ENCODE measurements around the gene FKBP9.

Gene FKBP9

GRCh38 chr7:33041631-33042428 is 84.6 kb downstream of the FKBP9 start:
- TF ChIP-seq, protein P1, sequence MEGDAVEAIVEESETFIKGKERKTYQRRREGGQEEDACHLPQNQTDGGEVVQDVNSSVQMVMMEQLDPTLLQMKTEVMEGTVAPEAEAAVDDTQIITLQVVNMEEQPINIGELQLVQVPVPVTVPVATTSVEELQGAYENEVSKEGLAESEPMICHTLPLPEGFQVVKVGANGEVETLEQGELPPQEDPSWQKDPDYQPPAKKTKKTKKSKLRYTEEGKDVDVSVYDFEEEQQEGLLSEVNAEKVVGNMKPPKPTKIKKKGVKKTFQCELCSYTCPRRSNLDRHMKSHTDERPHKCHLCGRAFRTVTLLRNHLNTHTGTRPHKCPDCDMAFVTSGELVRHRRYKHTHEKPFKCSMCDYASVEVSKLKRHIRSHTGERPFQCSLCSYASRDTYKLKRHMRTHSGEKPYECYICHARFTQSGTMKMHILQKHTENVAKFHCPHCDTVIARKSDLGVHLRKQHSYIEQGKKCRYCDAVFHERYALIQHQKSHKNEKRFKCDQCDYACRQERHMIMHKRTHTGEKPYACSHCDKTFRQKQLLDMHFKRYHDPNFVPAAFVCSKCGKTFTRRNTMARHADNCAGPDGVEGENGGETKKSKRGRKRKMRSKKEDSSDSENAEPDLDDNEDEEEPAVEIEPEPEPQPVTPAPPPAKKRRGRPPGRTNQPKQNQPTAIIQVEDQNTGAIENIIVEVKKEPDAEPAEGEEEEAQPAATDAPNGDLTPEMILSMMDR (IDR thresholded peaks at IDR 0.05; ENCODE audit: poor library complexity, severe bottlenecking): no peak
- Histone ChIP-seq H3K36me3 (ENCODE audit: low read depth) (peaks cover 3% of the 10 kb centered on the region; the same call in 1 of the 2 replicates), H3K27me3 (ENCODE audit: insufficient read depth, poor library complexity, severe bottlenecking) (no peaks in the 10 kb centered on the region), H3K4me1 (ENCODE audit: insufficient read depth, poor library complexity, severe bottlenecking) (peaks cover 22% of the 10 kb centered on the region), H3K4me3 (ENCODE audit: severe bottlenecking) (no peak overlapping the region), H3K9me3 (ENCODE audit: severe bottlenecking) (no peaks in the 10 kb centered on the region), H3K27ac (ENCODE audit: poor library complexity, severe bottlenecking) (peak overlapping the region; percentile 52)
- DNase-seq (ENCODE audit: low spot score): no peak
- ATAC-seq (ENCODE audit: low read depth): no peak

GRCh38 chr7:33043501-33044400 is 86.5 kb downstream of the FKBP9 start:
- DNase-seq (ENCODE audit: low spot score): no peak
- H3K27ac ChIP-seq (ENCODE audit: poor library complexity, severe bottlenecking): no peak overlapping the region
- H3K4me3 ChIP-seq (ENCODE audit: severe bottlenecking): no peak overlapping the region
- TF ChIP-seq, protein P1 (IDR thresholded peaks at IDR 0.05; ENCODE audit: poor library complexity, severe bottlenecking): no peak
- H3K4me1 ChIP-seq (ENCODE audit: insufficient read depth, poor library complexity, severe bottlenecking): peaks cover 21% of the 10 kb centered on the region
- H3K36me3 ChIP-seq (ENCODE audit: low read depth): peaks cover 3% of the 10 kb centered on the region
- no peak for ATAC-seq (ENCODE audit: low read depth)
- H3K27me3 ChIP-seq (ENCODE audit: insufficient read depth, poor library complexity, severe bottlenecking): no peaks in the 10 kb centered on the region
- H3K9me3 ChIP-seq (ENCODE audit: severe bottlenecking): no peaks in the 10 kb centered on the region

- H3K4me3 ChIP-seq (ENCODE audit: severe bottlenecking): no peak overlapping the region
- no peak overlapping the region for H3K27ac ChIP-seq (ENCODE audit: poor library complexity, severe bottlenecking)
- no peaks in the 10 kb centered on the region for H3K9me3 ChIP-seq (ENCODE audit: severe bottlenecking)
- ATAC-seq (ENCODE audit: low read depth): no peak
- peaks cover 16% of the 10 kb centered on the region for H3K4me1 ChIP-seq (ENCODE audit: insufficient read depth, poor library complexity, severe bottlenecking)
- no peaks in the 10 kb centered on the region for H3K27me3 ChIP-seq (ENCODE audit: insufficient read depth, poor library complexity, severe bottlenecking)
- H3K36me3 ChIP-seq (ENCODE audit: low read depth): no peaks in the 10 kb centered on the region; the same call in 1 of the 2 replicates
- no peak for DNase-seq (ENCODE audit: low spot score)
- TF ChIP-seq, protein P1 (IDR thresholded peaks at IDR 0.05; ENCODE audit: poor library complexity, severe bottlenecking): no peak
Observed at GRCh38 chr7:33044401-33044718, 87.1 kb downstream of the FKBP9 start.

- Histone ChIP-seq H3K9me3 (ENCODE audit: severe bottlenecking) (no peaks in the 10 kb centered on the region), H3K4me3 (ENCODE audit: severe bottlenecking) (no peak overlapping the region), H3K27ac (ENCODE audit: poor library complexity, severe bottlenecking) (no peak overlapping the region), H3K36me3 (ENCODE audit: low read depth) (no peaks in the 10 kb centered on the region; the same call in 1 of the 2 replicates), H3K27me3 (ENCODE audit: insufficient read depth, poor library complexity, severe bottlenecking) (no peaks in the 10 kb centered on the region), H3K4me1 (ENCODE audit: insufficient read depth, poor library complexity, severe bottlenecking) (peaks cover 16% of the 10 kb centered on the region)
- no peak for DNase-seq (ENCODE audit: low spot score)
- ATAC-seq (ENCODE audit: low read depth): no peak
- TF ChIP-seq, protein P1 (IDR thresholded peaks at IDR 0.05; ENCODE audit: poor library complexity, severe bottlenecking): no peak
Observed at GRCh38 chr7:33044986-33045385, 87.7 kb downstream of the FKBP9 start.
